Endothelial cell of umbilical vein (primary cell): ENCODE measurements around the gene KANK4. TPM values are rescaled to one million over a fixed set of nuclear protein-coding genes. Genes with fewer than 3 reads are reported as not detected.

Source experiments
- BruUV-seq: library from RNA; stranded (reverse); fragments of 400-500 nt; replicated peaks from 2 replicates; lab custom pipeline; 2021; lab: Mats Ljungman, UMichigan
- CTCF ChIA-PET: fragments of 300-600, 350-600 bp; sonication (Branson Sonifier 250); formaldehyde crosslinking; loops from one replicate; lab custom pipeline; 2021; ENCODE audit warnings: antibody characterized with exemption, inconsistent platforms; lab: Charles Lee
- POLR2A ChIA-PET: fragments of 300-600, 350-600 bp; sonication (Branson Sonifier 250); formaldehyde crosslinking; loops from one replicate; lab custom pipeline; 2021; ENCODE audit warnings: antibody characterized with exemption, inconsistent platforms; lab: Charles Lee
- DNase-seq: peaks from one replicate; pipeline ENCODE4 v3.0.0-alpha.2; 2011; ENCODE audit warnings: low read depth, low spot score
- FAIRE-seq: peaks from 2 replicates; lab custom pipeline; 2011; peaks lifted over from hg19 to GRCh38; lab: Jason Lieb, UNC
- H2AFZ ChIP-seq: 2 replicates; pipeline ENCODE4 v1.6.0; 2012; ENCODE audit warnings: low read depth, low read length, control low read depth, inconsistent platforms
- H3K27ac ChIP-seq: 2 replicates; pipeline ENCODE4 v1.5.1; 2011; ENCODE audit warnings: low read depth, mild to moderate bottlenecking, control low read depth, low read length, moderate library complexity; ENCODE audit not compliant: insufficient read depth
- H3K27me3 ChIP-seq, 2 experiments: 2 replicates each; pipeline versions ENCODE4 v1.6.0 to v1.6.1; 2011; ENCODE audit warnings: low read length in 2 of 2, mixed read lengths in 1 of 2; ENCODE audit not compliant: control insufficient read depth in 2 of 2, insufficient read depth in 2 of 2
- H3K36me3 ChIP-seq, 2 experiments: 2 replicates in 1 of 2; 3 replicates in 1 of 2; pipeline ENCODE4 v1.5.1; 2011; ENCODE audit warnings: low read length in 2 of 2, mild to moderate bottlenecking in 1 of 2, moderate library complexity in 1 of 2; ENCODE audit not compliant: control insufficient read depth in 2 of 2, insufficient read depth in 2 of 2; ENCODE audit errors: extremely low read depth in 1 of 2
- H3K4me1 ChIP-seq: 3 replicates; pipeline ENCODE4 v1.5.1; 2011; ENCODE audit warnings: mild to moderate bottlenecking, low read length; ENCODE audit not compliant: control insufficient read depth, insufficient read depth; ENCODE audit errors: extremely low read depth
- H3K4me2 ChIP-seq: 2 replicates; pipeline ENCODE4 v1.6.1; 2011; ENCODE audit warnings: low read length, control low read depth, mixed read lengths; ENCODE audit not compliant: insufficient read depth
- H3K4me3 ChIP-seq, 3 experiments: fragments of 200-600 bp in 1 of 3; sonication (generic), shearing (Covaris generic) in 1 of 3; replicated peaks in 1 of 3; 2 replicates each; pipeline ENCODE4 v1.5.1; 2011 to 2016; ENCODE audit warnings: control low read depth in 3 of 3, low read length in 3 of 3, mild to moderate bottlenecking in 2 of 3, inconsistent platforms in 1 of 3, low read depth in 1 of 3, moderate library complexity in 1 of 3; ENCODE audit not compliant: insufficient read depth in 1 of 3
- H3K79me2 ChIP-seq: 2 replicates; pipeline ENCODE4 v1.6.0; 2012; ENCODE audit warnings: low read length, inconsistent platforms; ENCODE audit not compliant: control insufficient read depth, insufficient read depth
- H3K9ac ChIP-seq: replicated peaks from 2 replicates; pipeline ENCODE3; 2011; ENCODE audit warnings: low read length, control low read depth; ENCODE audit not compliant: insufficient read depth; ENCODE audit errors: extremely low read depth
- H3K9me1 ChIP-seq: replicated peaks from 3 replicates; pipeline ENCODE4 v1.6.0; 2011; ENCODE audit warnings: mild to moderate bottlenecking, low read length; ENCODE audit not compliant: control insufficient read depth, insufficient read depth; ENCODE audit errors: extremely low read depth
- H3K9me3 ChIP-seq: replicated peaks from 2 replicates; pipeline ENCODE4 v1.5.1; 2012; ENCODE audit warnings: low read length, inconsistent platforms; ENCODE audit not compliant: control insufficient read depth, insufficient read depth
- H4K20me1 ChIP-seq: replicated peaks from 2 replicates; pipeline ENCODE3; 2011; ENCODE audit warnings: mild to moderate bottlenecking, low read length; ENCODE audit not compliant: control insufficient read depth, insufficient read depth; ENCODE audit errors: extremely low read depth
- CTCF ChIP-seq, 2 donors: IDR thresholded peaks; 1 replicate in 1 of 2; 2 replicates in 1 of 2; pipeline ENCODE4 v1.5.1; 2011; ENCODE audit warnings: low read length in 2 of 2, mild to moderate bottlenecking in 2 of 2, moderate library complexity in 2 of 2, control low read depth in 1 of 2, inconsistent platforms in 1 of 2, low read depth in 1 of 2; ENCODE audit not compliant: insufficient read depth in 1 of 2; ENCODE audit errors: extremely low read depth in 1 of 2
- EZH2 ChIP-seq: IDR thresholded peaks from 2 replicates; pipeline ENCODE4 v1.6.1; 2012; ENCODE audit warnings: borderline replicate concordance, low read depth, mild to moderate bottlenecking, moderate library complexity, low read length, inconsistent platforms; ENCODE audit not compliant: severe bottlenecking
- FOS ChIP-seq: IDR thresholded peaks from 2 replicates; pipeline ENCODE4 v1.6.1; 2011; ENCODE audit warnings: mild to moderate bottlenecking, low read length, moderate library complexity, borderline replicate concordance; ENCODE audit not compliant: insufficient read depth
- GATA2 ChIP-seq: IDR thresholded peaks from 2 replicates; pipeline ENCODE4 v1.7.0; 2011; ENCODE audit warnings: low read depth, mild to moderate bottlenecking, moderate library complexity, mixed read lengths, low read length; ENCODE audit not compliant: insufficient read length, insufficient read depth
- JUN ChIP-seq: IDR thresholded peaks from 2 replicates; pipeline ENCODE4 v1.6.1; 2011; ENCODE audit warnings: borderline replicate concordance, low read depth; ENCODE audit not compliant: insufficient read length, insufficient read depth
- MAX ChIP-seq: IDR thresholded peaks from 2 replicates; pipeline ENCODE4 v1.6.1; 2011; ENCODE audit not compliant: insufficient read depth, insufficient read length
- MYC ChIP-seq: IDR thresholded peaks from one replicate; pipeline ENCODE4 v1.6.1; 2011; ENCODE audit warnings: mild to moderate bottlenecking, low read depth, low read length
- POLR2A ChIP-seq: IDR thresholded peaks from 2 replicates; pipeline ENCODE4 v1.6.1; 2012; ENCODE audit warnings: low read depth, mild to moderate bottlenecking, control low read depth, low read length
- POLR2AphosphoS5 ChIP-seq: IDR thresholded peaks from 2 replicates; pipeline ENCODE4 v1.6.1; 2012; ENCODE audit warnings: low read depth, mild to moderate bottlenecking, control low read depth, low read length, moderate library complexity; ENCODE audit not compliant: insufficient read depth
- dilution Hi-C: fragments of 300-500 bp; cut with MboI; formaldehyde crosslinking; loops from one replicate; pipeline ENCODE4 v1.15.0; 2019; ENCODE audit warnings: low sequenced_read_pairs; ENCODE audit not compliant: extremely low pct_ligation_motif_present
- intact Hi-C: fragments of 100-400 bp; cut with micrococcal nuclease; formaldehyde crosslinking; loops from one replicate; pipeline ENCODE4 v1.10.0; 2022
- polyA plus RNA-seq, 4 experiments: library from polyadenylated mRNA; depleted of rRNA in 3 of 4; stranded (reverse) in 3 of 4; unstranded in 1 of 4; fragments of >200 nt; gene quantifications; 2 replicates each; pipeline versions ENCODE4 v1.2.1 to v1.2.3, GENCODE V29; 2011 to 2012; ENCODE audit warnings: missing spikeins in 1 of 4
- total RNA-seq: library from RNA; stranded (reverse); gene quantifications from 2 replicates; pipeline ENCODE4 v1.2.3, GENCODE V29; 2021

Gene KANK4
- total and polyA plus RNA-seq, 2 donors (not counting 3 experiments of a cell fraction or from before 2014, with no cell fraction given) = not detected

DNA sequence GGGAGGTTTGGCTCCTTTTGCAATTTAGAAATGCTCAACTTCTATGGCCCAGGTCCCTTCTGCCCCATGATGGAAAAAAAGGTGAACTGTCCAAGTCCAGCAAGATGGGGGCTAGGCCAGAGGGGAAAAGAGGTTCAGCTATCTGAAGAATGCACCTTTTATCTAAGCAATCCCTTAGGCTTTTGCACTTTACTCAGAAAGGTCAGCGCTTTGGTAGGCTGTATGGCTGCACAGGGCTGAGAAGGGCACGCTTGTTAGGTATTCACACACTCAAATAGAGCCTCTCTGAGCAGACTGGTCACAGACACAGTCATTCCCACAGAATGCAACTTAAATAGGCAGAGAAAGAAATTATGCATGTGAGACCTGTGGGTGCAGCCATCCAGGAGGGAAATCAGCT lies 31.0 kb downstream of the KANK4 start:
- no peak for TF ChIP-seq GATA2
- TF ChIP-seq EZH2 = no peak
- TF ChIP-seq MAX = no peak
- TF ChIP-seq POLR2A = no peak
- TF ChIP-seq POLR2AphosphoS5 = no peak
- no peak for TF ChIP-seq MYC
- TF ChIP-seq JUN = no peak
- TF ChIP-seq FOS = no peak
- TF ChIP-seq CTCF (IDR thresholded peaks at IDR 0.05; ENCODE audit: extremely low read depth in 1 of 2, insufficient read depth in 1 of 2, low read depth in 1 of 2, low read length in 2 of 2) = no peak
- Histone ChIP-seq H3K9ac (no peak overlapping the region), H3K9me3 (no peaks in the 10 kb centered on the region), H3K79me2 (no peaks in the 10 kb centered on the region), H3K9me1 (no peaks in the 10 kb centered on the region), H3K27me3 (peaks cover 5 to 6% of the 10 kb centered on the region in 2 experiments), H2AFZ (no peak overlapping the region), H4K20me1 (no peaks in the 10 kb centered on the region), H3K4me1 (peaks cover 2% of the 10 kb centered on the region), H3K4me3 (no peak overlapping the region), H3K36me3 (no peaks in the 10 kb centered on the region), H3K27ac (no peak overlapping the region), H3K4me2 (no peak overlapping the region)
- no peak for DNase-seq
- BruUV-seq = no TSS peak
- POLR2A ChIA-PET = interaction anchor here (0.7 kb wide), 1 partner anchor 52 kb away, joined by 3 read pairs; no protein-coding TSS in a partner anchor
- dilution Hi-C loops = no loop called here
- intact Hi-C loops = no loop called here
- no peak for FAIRE-seq
- CTCF ChIA-PET = no interaction called here
